HepG2 (cell line): ENCODE measurements around the gene CEP97.

Experiments
- ATM ChIP-seq: fragments of 450-650 bp; IDR thresholded peaks from 2 replicates; pipeline ENCODE4 v1.7.1; 2017; ENCODE audit warnings: mild to moderate bottlenecking, borderline replicate concordance
- POLR2A ChIP-seq, 2 experiments: IDR thresholded peaks; 2 replicates each; pipeline ENCODE4 v1.6.1; 2011; ENCODE audit warnings: low read depth in 2 of 2, low read length in 2 of 2, mild to moderate bottlenecking in 1 of 2, moderate library complexity in 1 of 2; ENCODE audit not compliant: insufficient read depth in 1 of 2
- SALL1 ChIP-seq: sonication (generic); formaldehyde crosslinking; IDR thresholded peaks from 2 replicates; pipeline ENCODE4 v1.8.0; 2022; ENCODE audit warnings: mild to moderate bottlenecking, missing genetic modification reagents
- TF ChIP-seq, protein P1 (sequence below): sonication (generic); formaldehyde crosslinking; IDR thresholded peaks from 2 replicates; pipeline ENCODE4 v1.4.0; 2020; ENCODE audit warnings: missing genetic modification reagents
- TF ChIP-seq, protein P2 (sequence below): sonication (generic); formaldehyde crosslinking; IDR thresholded peaks from 2 replicates; pipeline ENCODE4 v1.5.1; 2020; ENCODE audit warnings: mild to moderate bottlenecking, missing genetic modification reagents
- TF ChIP-seq, protein P3 (sequence below): IDR thresholded peaks from 2 replicates; pipeline ENCODE4 v1.6.1; 2012; ENCODE audit warnings: inconsistent platforms

DNA sequence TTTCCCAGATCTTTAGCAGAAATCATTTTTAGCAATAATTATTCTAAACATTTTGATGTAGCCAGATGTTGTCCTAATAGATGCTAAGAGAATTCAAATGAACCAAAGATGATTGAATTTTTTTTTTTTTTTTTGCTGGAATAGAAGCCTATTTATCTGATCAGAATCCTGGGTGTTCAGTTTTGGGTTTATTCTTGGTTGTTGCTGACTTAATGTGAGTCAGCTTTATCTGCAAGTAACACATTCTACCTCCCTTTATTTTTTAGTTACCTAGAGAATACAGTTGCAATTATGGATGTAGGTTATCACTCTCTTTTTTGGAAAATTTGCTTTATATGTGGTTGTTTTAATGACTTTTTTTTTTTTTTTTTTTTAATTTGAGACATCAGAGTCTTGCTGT, 6.4 kb downstream of the CEP97 start:
- TF ChIP-seq, protein P1, sequence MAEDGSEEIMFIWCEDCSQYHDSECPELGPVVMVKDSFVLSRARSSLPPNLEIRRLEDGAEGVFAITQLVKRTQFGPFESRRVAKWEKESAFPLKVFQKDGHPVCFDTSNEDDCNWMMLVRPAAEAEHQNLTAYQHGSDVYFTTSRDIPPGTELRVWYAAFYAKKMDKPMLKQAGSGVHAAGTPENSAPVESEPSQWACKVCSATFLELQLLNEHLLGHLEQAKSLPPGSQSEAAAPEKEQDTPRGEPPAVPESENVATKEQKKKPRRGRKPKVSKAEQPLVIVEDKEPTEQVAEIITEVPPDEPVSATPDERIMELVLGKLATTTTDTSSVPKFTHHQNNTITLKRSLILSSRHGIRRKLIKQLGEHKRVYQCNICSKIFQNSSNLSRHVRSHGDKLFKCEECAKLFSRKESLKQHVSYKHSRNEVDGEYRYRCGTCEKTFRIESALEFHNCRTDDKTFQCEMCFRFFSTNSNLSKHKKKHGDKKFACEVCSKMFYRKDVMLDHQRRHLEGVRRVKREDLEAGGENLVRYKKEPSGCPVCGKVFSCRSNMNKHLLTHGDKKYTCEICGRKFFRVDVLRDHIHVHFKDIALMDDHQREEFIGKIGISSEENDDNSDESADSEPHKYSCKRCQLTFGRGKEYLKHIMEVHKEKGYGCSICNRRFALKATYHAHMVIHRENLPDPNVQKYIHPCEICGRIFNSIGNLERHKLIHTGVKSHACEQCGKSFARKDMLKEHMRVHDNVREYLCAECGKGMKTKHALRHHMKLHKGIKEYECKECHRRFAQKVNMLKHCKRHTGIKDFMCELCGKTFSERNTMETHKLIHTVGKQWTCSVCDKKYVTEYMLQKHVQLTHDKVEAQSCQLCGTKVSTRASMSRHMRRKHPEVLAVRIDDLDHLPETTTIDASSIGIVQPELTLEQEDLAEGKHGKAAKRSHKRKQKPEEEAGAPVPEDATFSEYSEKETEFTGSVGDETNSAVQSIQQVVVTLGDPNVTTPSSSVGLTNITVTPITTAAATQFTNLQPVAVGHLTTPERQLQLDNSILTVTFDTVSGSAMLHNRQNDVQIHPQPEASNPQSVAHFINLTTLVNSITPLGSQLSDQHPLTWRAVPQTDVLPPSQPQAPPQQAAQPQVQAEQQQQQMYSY (CRISPR knock-in tag): no peak
- no peak for TF ChIP-seq ATM
- TF ChIP-seq, protein P2, sequence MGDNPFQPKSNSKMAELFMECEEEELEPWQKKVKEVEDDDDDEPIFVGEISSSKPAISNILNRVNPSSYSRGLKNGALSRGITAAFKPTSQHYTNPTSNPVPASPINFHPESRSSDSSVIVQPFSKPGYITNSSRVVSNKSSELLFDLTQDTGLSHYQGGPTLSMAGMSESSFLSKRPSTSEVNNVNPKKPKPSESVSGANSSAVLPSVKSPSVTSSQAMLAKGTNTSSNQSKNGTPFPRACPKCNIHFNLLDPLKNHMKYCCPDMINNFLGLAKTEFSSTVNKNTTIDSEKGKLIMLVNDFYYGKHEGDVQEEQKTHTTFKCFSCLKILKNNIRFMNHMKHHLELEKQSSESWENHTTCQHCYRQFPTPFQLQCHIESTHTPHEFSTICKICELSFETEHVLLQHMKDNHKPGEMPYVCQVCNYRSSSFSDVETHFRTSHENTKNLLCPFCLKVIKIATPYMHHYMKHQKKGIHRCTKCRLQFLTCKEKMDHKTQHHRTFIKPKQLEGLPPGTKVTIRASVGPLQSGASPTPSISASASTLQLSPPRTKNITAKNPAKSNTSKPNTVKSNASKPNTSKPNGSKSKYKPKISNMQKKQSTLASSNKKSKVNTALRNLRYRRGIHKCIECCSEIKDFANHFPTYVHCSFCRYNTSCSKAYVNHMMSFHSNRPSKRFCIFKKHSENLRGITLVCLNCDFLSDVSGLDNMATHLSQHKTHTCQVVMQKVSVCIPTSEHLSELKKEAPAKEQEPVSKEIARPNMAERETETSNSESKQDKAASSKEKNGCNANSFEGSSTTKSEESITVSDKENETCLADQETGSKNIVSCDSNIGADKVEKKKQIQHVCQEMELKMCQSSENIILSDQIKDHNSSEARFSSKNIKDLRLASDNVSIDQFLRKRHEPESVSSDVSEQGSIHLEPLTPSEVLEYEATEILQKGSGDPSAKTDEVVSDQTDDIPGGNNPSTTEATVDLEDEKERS: no peak
- TF ChIP-seq, protein P3, sequence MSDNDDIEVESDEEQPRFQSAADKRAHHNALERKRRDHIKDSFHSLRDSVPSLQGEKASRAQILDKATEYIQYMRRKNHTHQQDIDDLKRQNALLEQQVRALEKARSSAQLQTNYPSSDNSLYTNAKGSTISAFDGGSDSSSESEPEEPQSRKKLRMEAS: no peak
- no peak for TF ChIP-seq SALL1 (CRISPR knock-in tag)
- TF ChIP-seq POLR2A (IDR thresholded peaks at IDR 0.05; ENCODE audit: insufficient read depth in 1 of 2, low read depth in 2 of 2, low read length in 2 of 2): no peak
